ENCODE results near the gene ZBTB7C. TPM values are rescaled to one million over a fixed set of nuclear protein-coding genes. Genes with fewer than 3 reads are reported as not detected.

Gene ZBTB7C
- total RNA-seq, 1 experiment from 2014 or later = 0.32 TPM

- TF ChIP-seq CTCF (conservative IDR thresholded peaks at IDR 0.05; ENCODE audit: low read depth, low read length) (no peak), EZH2 (IDR thresholded peaks at IDR 0.05; ENCODE audit: borderline replicate concordance, low read depth, low read length, poor library complexity, severe bottlenecking) (no peak)
- CTCF ChIA-PET = no interaction called here
- intact Hi-C loops (cut with micrococcal nuclease; ENCODE audit: unreplicated experiment) = no loop called here
- no peak overlapping the region for H3K4me3 ChIP-seq (ENCODE audit: low read depth, low read length, poor library complexity, severe bottlenecking)
- no peak for DNase-seq (ENCODE audit: low spot score)
- H3K4me1 ChIP-seq (ENCODE audit: insufficient read depth, low read length, poor library complexity, severe bottlenecking) = no peaks in the 10 kb centered on the region
- H3K27ac ChIP-seq (ENCODE audit: low read depth, low read length, poor library complexity, severe bottlenecking) = no peak overlapping the region
- POLR2A ChIA-PET (ENCODE audit: low non-redundant PET) = no interaction called here
- H3K9me3 ChIP-seq (ENCODE audit: low read depth, low read length, poor library complexity, severe bottlenecking) = no peaks in the 10 kb centered on the region
- no peaks in the 10 kb centered on the region for H3K36me3 ChIP-seq (ENCODE audit: insufficient read depth, low read length, poor library complexity, severe bottlenecking)
- no peaks in the 10 kb centered on the region for H3K27me3 ChIP-seq (replicated peaks; ENCODE audit: insufficient read depth, low read depth, low read length, poor library complexity)
- no TSS peak for BruUV-seq (replicated peaks)
Measured at GRCh38 chr18:48325115-48325665, 84.0 kb downstream of the ZBTB7C start.

- H3K4me3 ChIP-seq (ENCODE audit: low read depth, low read length, poor library complexity, severe bottlenecking) = no peak overlapping the region
- no peak for TF ChIP-seq EZH2 (IDR thresholded peaks at IDR 0.05; ENCODE audit: borderline replicate concordance, low read depth, low read length, poor library complexity, severe bottlenecking)
- no peak for TF ChIP-seq CTCF (conservative IDR thresholded peaks at IDR 0.05; ENCODE audit: low read depth, low read length)
- no TSS peak for BruUV-seq (replicated peaks)
- DNase-seq (ENCODE audit: low spot score) = no peak
- intact Hi-C loops (cut with micrococcal nuclease; ENCODE audit: unreplicated experiment) = no loop called here
- H3K27ac ChIP-seq (ENCODE audit: low read depth, low read length, poor library complexity, severe bottlenecking) = no peak overlapping the region
- POLR2A ChIA-PET (ENCODE audit: low non-redundant PET) = no interaction called here
- CTCF ChIA-PET = no interaction called here
- no peaks in the 10 kb centered on the region for H3K27me3 ChIP-seq (replicated peaks; ENCODE audit: insufficient read depth, low read depth, low read length, poor library complexity)
- no peaks in the 10 kb centered on the region for H3K9me3 ChIP-seq (ENCODE audit: low read depth, low read length, poor library complexity, severe bottlenecking)
- no peaks in the 10 kb centered on the region for H3K4me1 ChIP-seq (ENCODE audit: insufficient read depth, low read length, poor library complexity, severe bottlenecking)
- H3K36me3 ChIP-seq (ENCODE audit: insufficient read depth, low read length, poor library complexity, severe bottlenecking) = no peaks in the 10 kb centered on the region
Measured at GRCh38 chr18:48324651-48325050, 84.5 kb downstream of the ZBTB7C start.

GRCh38 chr18:48323151-48323550 is 86.0 kb downstream of the ZBTB7C start:
- ChIA-PET POLR2A (ENCODE audit: low non-redundant PET) (no interaction called here), CTCF (no interaction called here)
- H3K4me3 ChIP-seq (ENCODE audit: low read depth, low read length, poor library complexity, severe bottlenecking) = no peak overlapping the region
- H3K9me3 ChIP-seq (ENCODE audit: low read depth, low read length, poor library complexity, severe bottlenecking) = no peaks in the 10 kb centered on the region
- no peak overlapping the region for H3K27ac ChIP-seq (ENCODE audit: low read depth, low read length, poor library complexity, severe bottlenecking)
- no peaks in the 10 kb centered on the region for H3K4me1 ChIP-seq (ENCODE audit: insufficient read depth, low read length, poor library complexity, severe bottlenecking)
- H3K36me3 ChIP-seq (ENCODE audit: insufficient read depth, low read length, poor library complexity, severe bottlenecking) = no peaks in the 10 kb centered on the region
- intact Hi-C loops (cut with micrococcal nuclease; ENCODE audit: unreplicated experiment) = no loop called here
- H3K27me3 ChIP-seq (replicated peaks; ENCODE audit: insufficient read depth, low read depth, low read length, poor library complexity) = no peaks in the 10 kb centered on the region
- DNase-seq (ENCODE audit: low spot score) = no peak
- TF ChIP-seq CTCF (conservative IDR thresholded peaks at IDR 0.05; ENCODE audit: low read depth, low read length) (no peak), EZH2 (IDR thresholded peaks at IDR 0.05; ENCODE audit: borderline replicate concordance, low read depth, low read length, poor library complexity, severe bottlenecking) (no peak)
- BruUV-seq (replicated peaks) = no TSS peak
